HEK293 (cell line): ENCODE results near the gene RAET1L.
"Not testable (repeated sequence)": the region's sequence is repeated elsewhere in the genome, so short reads cannot be mapped to it uniquely, and the experiment has no call there.

Source experiments
- CTCF ChIA-PET: fragments of 350-600 bp; formaldehyde crosslinking; extraction: SDS; loops from one replicate; lab custom pipeline; 2021; ENCODE audit warnings: antibody characterized with exemption; lab: Yijun Ruan, JAX
- POLR2A ChIA-PET: fragments of 300-600 bp; formaldehyde crosslinking; extraction: SDS; loops from one replicate; lab custom pipeline; 2020; ENCODE audit warnings: antibody characterized with exemption, inconsistent platforms; lab: Yijun Ruan, JAX
- H3K27ac ChIP-seq: fragments of 200-500 bp; sonication (Bioruptor generic); 2 replicates; pipeline ENCODE4 v1.5.1; 2014; ENCODE audit warnings: low read depth, low read length, control low read depth, inconsistent platforms; ENCODE audit errors: extremely low read depth
- H3K36me3 ChIP-seq, 2 experiments: fragments of 200-500 bp in 1 of 2; sonication (Bioruptor generic) in 1 of 2; 1 replicate in 1 of 2; 2 replicates in 1 of 2; pipeline ENCODE4 v1.5.1; 2014 to 2017; ENCODE audit warnings: inconsistent platforms in 2 of 2, low read length in 2 of 2; ENCODE audit not compliant: control insufficient read depth in 2 of 2, insufficient read depth in 1 of 2
- H3K4me1 ChIP-seq: fragments of 200-500 bp; sonication (Bioruptor generic); 2 replicates; pipeline ENCODE4 v1.5.1; 2014; ENCODE audit warnings: mild to moderate bottlenecking, low read length, inconsistent platforms; ENCODE audit not compliant: control insufficient read depth, insufficient read depth
- H3K4me3 ChIP-seq: 2 replicates; pipeline ENCODE4 v1.5.1; 2011; ENCODE audit warnings: low read depth, mild to moderate bottlenecking, control low read depth, low read length, moderate library complexity
- H3K9me3 ChIP-seq: fragments of 200-500 bp; sonication (Bioruptor generic); 2 replicates; pipeline ENCODE4 v1.5.1; 2014; ENCODE audit warnings: low read depth, low read length, inconsistent platforms; ENCODE audit not compliant: control insufficient read depth, insufficient read depth
- EGR2 ChIP-seq: fragments of 450-650 bp; formaldehyde crosslinking; IDR thresholded peaks from 2 replicates; pipeline ENCODE4 v1.5.1; 2016; ENCODE audit warnings: low read depth, missing biosample characterization, missing genetic modification characterization
- GLIS1 ChIP-seq: fragments of 450-650 bp; formaldehyde crosslinking; IDR thresholded peaks from 2 replicates; pipeline ENCODE4 v1.5.1; 2016; ENCODE audit warnings: missing biosample characterization, missing genetic modification characterization
- HOXD13 ChIP-seq: sonication (generic); formaldehyde crosslinking; IDR thresholded peaks from 2 replicates; pipeline ENCODE4 v1.8.0; 2022; ENCODE audit warnings: missing genetic modification reagents, borderline replicate concordance
- KLF17 ChIP-seq: fragments of 450-650 bp; formaldehyde crosslinking; IDR thresholded peaks from 2 replicates; pipeline ENCODE4 v1.5.1; 2016; ENCODE audit warnings: missing biosample characterization, missing genetic modification characterization
- MYNN ChIP-seq: fragments of 450-650 bp; formaldehyde crosslinking; IDR thresholded peaks from 2 replicates; pipeline ENCODE4 v1.5.1; 2016; ENCODE audit warnings: missing biosample characterization, missing genetic modification characterization, borderline replicate concordance
- OSR2 ChIP-seq: fragments of 450-650 bp; formaldehyde crosslinking; IDR thresholded peaks from 2 replicates; pipeline ENCODE4 v1.5.1; 2016; ENCODE audit warnings: missing biosample characterization, missing genetic modification characterization
- PRDM1 ChIP-seq: fragments of 450-650 bp; formaldehyde crosslinking; IDR thresholded peaks from 2 replicates; pipeline ENCODE4; 2016; ENCODE audit warnings: missing biosample characterization, missing genetic modification characterization
- PRDM6 ChIP-seq: fragments of 450-650 bp; formaldehyde crosslinking; IDR thresholded peaks from 2 replicates; pipeline ENCODE4 v1.5.1; 2017; ENCODE audit warnings: missing biosample characterization, missing genetic modification characterization
- SP2 ChIP-seq: fragments of 450-650 bp; formaldehyde crosslinking; IDR thresholded peaks from 2 replicates; pipeline ENCODE4 v1.5.1; 2016; ENCODE audit warnings: missing biosample characterization, missing genetic modification characterization
- ZBTB7A ChIP-seq: fragments of 450-650 bp; formaldehyde crosslinking; IDR thresholded peaks from 2 replicates; pipeline ENCODE4 v1.5.1; 2016; ENCODE audit warnings: low read depth, missing biosample characterization, missing genetic modification characterization
- ZFHX2 ChIP-seq: fragments of 450-650 bp; formaldehyde crosslinking; conservative IDR thresholded peaks from 2 replicates; pipeline ENCODE4 v1.5.1; 2016; ENCODE audit warnings: missing biosample characterization, missing genetic modification characterization
- ZNF138 ChIP-seq: fragments of 450-650 bp; formaldehyde crosslinking; IDR thresholded peaks from 2 replicates; pipeline ENCODE4 v1.5.1; 2016; ENCODE audit warnings: missing biosample characterization, missing genetic modification characterization, borderline replicate concordance
- ZNF223 ChIP-seq: fragments of 450-650 bp; formaldehyde crosslinking; IDR thresholded peaks from 2 replicates; pipeline ENCODE4 v1.5.1; 2016; ENCODE audit warnings: missing biosample characterization, missing genetic modification characterization
- ZNF280C ChIP-seq: fragments of 450-650 bp; formaldehyde crosslinking; IDR thresholded peaks from 2 replicates; pipeline ENCODE4 v1.5.1; 2016; ENCODE audit warnings: missing biosample characterization, missing genetic modification characterization
- ZNF366 ChIP-seq: fragments of 450-650 bp; formaldehyde crosslinking; conservative IDR thresholded peaks from 2 replicates; pipeline ENCODE4 v1.5.1; 2016; ENCODE audit warnings: missing biosample characterization, missing genetic modification characterization
- ZNF398 ChIP-seq: fragments of 450-650 bp; formaldehyde crosslinking; IDR thresholded peaks from 2 replicates; pipeline ENCODE4 v1.5.1; 2017; ENCODE audit warnings: missing biosample characterization, missing genetic modification characterization
- ZNF473 ChIP-seq: fragments of 450-650 bp; formaldehyde crosslinking; IDR thresholded peaks from 2 replicates; pipeline ENCODE4 v1.5.1; 2017; ENCODE audit warnings: missing biosample characterization, missing genetic modification characterization
- ZSCAN16 ChIP-seq: fragments of 450-650 bp; formaldehyde crosslinking; IDR thresholded peaks from 2 replicates; pipeline ENCODE4 v1.5.1; 2016; ENCODE audit warnings: missing biosample characterization, missing genetic modification characterization

Gene RAET1L

GRCh38 chr6:150068151-150068550 lies 42.8 kb upstream of the RAET1L start:
- Histone ChIP-seq H3K36me3 (peaks cover 0 to 35% of the 10 kb centered on the region in 2 experiments; a peak in 1 of 3 replicates), H3K9me3 (no peaks in the 10 kb centered on the region), H3K4me1 (peaks cover 6% of the 10 kb centered on the region; the same call in 1 of the 2 replicates), H3K27ac (no peak overlapping the region; the same call in 1 of the 2 replicates), H3K4me3 (peak overlapping the region; percentile 70)
- no peak for TF ChIP-seq ZNF473
- TF ChIP-seq GLIS1 (tag by site-specific recombination): peak; percentile 57; the same call in 1 of the 2 replicates
- POLR2A ChIA-PET: interaction anchor here (1.2 to 3.1 kb wide), 3 partner anchors 15 to 78 kb away, joined by 4 to 24 read pairs (median 5); partner anchors contain the start of gene PPP1R14C
- CTCF ChIA-PET: interaction anchor here (0.8 to 6.8 kb wide), 5 partner anchors 12 to 269 kb away, joined by 3 to 57 read pairs (median 4); no protein-coding TSS in a partner anchor

GRCh38 chr6:150065083-150065482 lies 39.8 kb upstream of the RAET1L start:
- H3K4me1 ChIP-seq: no peaks in the 10 kb centered on the region
- TF ChIP-seq HOXD13 (CRISPR knock-in tag) (no peak), ZNF223 (tag by site-specific recombination) (no peak), ZSCAN16 (no peak), PRDM1 (peak; percentile 44; the same call in 1 of the 2 replicates), KLF17 (tag by site-specific recombination) (no peak), ZFHX2 (tag by site-specific recombination) (peak; percentile 71), ZNF366 (tag by site-specific recombination) (no peak), ZNF138 (tag by site-specific recombination) (no peak), SP2 (tag by site-specific recombination) (no peak), ZNF280C (tag by site-specific recombination) (no peak), EGR2 (tag by site-specific recombination) (peak; percentile 71)
- H3K9me3 ChIP-seq: no peaks in the 10 kb centered on the region
- ChIA-PET CTCF (interaction anchor here (0.6 kb wide), 1 partner anchor 243 kb away, joined by 3 read pairs; no protein-coding TSS in a partner anchor), POLR2A (no interaction called here)
- H3K36me3 ChIP-seq: peaks cover 4 to 58% of the 10 kb centered on the region in 2 experiments; a peak in 2 of 3 replicates
- H3K27ac ChIP-seq: no peak overlapping the region
- no peak overlapping the region for H3K4me3 ChIP-seq

GRCh38 chr6:150063640-150064039 lies 38.3 kb upstream of the RAET1L start:
- Histone ChIP-seq H3K4me1 (no peaks in the 10 kb centered on the region), H3K27ac (no peak overlapping the region), H3K9me3 (no peaks in the 10 kb centered on the region), H3K36me3 (peaks cover 4 to 65% of the 10 kb centered on the region in 2 experiments; a peak in 2 of 3 replicates), H3K4me3 (no peak overlapping the region)
- CTCF ChIA-PET: interaction anchor here (0.6 to 1.0 kb wide), 2 partner anchors 16 to 354 kb away, joined by 3 to 5 read pairs; no protein-coding TSS in a partner anchor
- TF ChIP-seq PRDM6 (tag by site-specific recombination) (no peak), MYNN (tag by site-specific recombination) (no peak), ZNF398 (tag by site-specific recombination) (no peak), OSR2 (tag by site-specific recombination) (no peak), ZBTB7A (tag by site-specific recombination) (no peak)
- POLR2A ChIA-PET: no interaction called here

GRCh38 chr6:150059973-150060372 lies 34.6 kb upstream of the RAET1L start:
- H3K9me3 ChIP-seq, CTCF ChIA-PET, H3K4me1 ChIP-seq, POLR2A ChIA-PET, H3K4me3 ChIP-seq, H3K27ac ChIP-seq: not testable (repeated sequence)
- H3K36me3 ChIP-seq: peaks cover 4 to 48% of the 10 kb centered on the region in 2 experiments; a peak in 2 of 3 replicates
